Spleen (tissue), 11 donors: ENCODE results near the gene LRRC8E. TPM values are rescaled to one million over a fixed set of nuclear protein-coding genes. Genes with fewer than 3 reads are reported as not detected.

ENCODE experiments used
- DNase-seq: peaks from one replicate; pipeline ENCODE4 v3.0.0-alpha.2; 2020
- H3K27ac ChIP-seq, 8 donors: fragments of 200-600 bp; sonication (generic) in 7 of 8; 1 replicate in 4 of 8; 2 replicates in 4 of 8; pipeline versions ENCODE4 v1.5.0 to v1.8.0; 2016 to 2021; ENCODE audit warnings: inconsistent platforms in 4 of 8, mild to moderate bottlenecking in 4 of 8, moderate library complexity in 1 of 8
- H3K27me3 ChIP-seq, 7 donors: fragments of 200-600 bp; sonication (generic) in 6 of 7; replicated peaks in 1 of 7; 1 replicate in 4 of 7; 2 replicates in 3 of 7; pipeline versions ENCODE4 v1.5.0 to v1.8.0; 2016 to 2021; ENCODE audit warnings: inconsistent platforms in 3 of 7, mild to moderate bottlenecking in 1 of 7
- H3K36me3 ChIP-seq, 6 donors: fragments of 200-600 bp; sonication (generic) in 5 of 6; 1 replicate in 4 of 6; 2 replicates in 2 of 6; pipeline versions ENCODE4 v1.5.0 to v1.8.0; 2016 to 2021; ENCODE audit warnings: inconsistent platforms in 2 of 6
- H3K4me1 ChIP-seq, 6 donors: fragments of 200-600 bp; sonication (generic) in 5 of 6; 1 replicate in 3 of 6; 2 replicates in 3 of 6; pipeline versions ENCODE4 v1.5.0 to v1.8.0; 2016 to 2021; ENCODE audit warnings: inconsistent platforms in 3 of 6
- H3K4me3 ChIP-seq, 8 donors: fragments of 200-600 bp; sonication (generic) in 7 of 8; 1 replicate in 4 of 8; 2 replicates in 4 of 8; pipeline versions ENCODE4 v1.5.0 to v1.8.0; 2016 to 2021; ENCODE audit warnings: inconsistent platforms in 4 of 8, mild to moderate bottlenecking in 4 of 8, moderate library complexity in 2 of 8
- H3K9me3 ChIP-seq, 8 donors: fragments of 200-600 bp; sonication (generic) in 7 of 8; 1 replicate in 4 of 8; 2 replicates in 4 of 8; pipeline versions ENCODE4 v1.5.0 to v1.8.0; 2016 to 2021; ENCODE audit warnings: inconsistent platforms in 4 of 8
- POLR2A ChIP-seq, 3 donors: fragments of 450-650 bp; IDR thresholded peaks; one replicate each; pipeline ENCODE4 v1.5.1; 2017; ENCODE audit warnings: antibody characterized with exemption in 3 of 3, mild to moderate bottlenecking in 1 of 3
- POLR2AphosphoS5 ChIP-seq, 3 donors: sonication (generic); formaldehyde crosslinking; IDR thresholded peaks; one replicate each; pipeline ENCODE4 v1.5.1; 2017; ENCODE audit warnings: antibody characterized with exemption in 3 of 3
- WGBS, 5 donors: extraction: QIAGEN DNeasy Blood & Tissue Kit in 3 of 5; methylation state at CpG; one replicate each; pipeline versions ENCODE4 v1.1.5 to v1.1.7; 2013 to 2018; 5-methylcytosine and 5-hydroxymethylcytosine counted together
- intact Hi-C: fragments of 100-400 bp; cut with DNase I; formaldehyde crosslinking; loops from one replicate; pipeline ENCODE4 v1.15.0; 2023; ENCODE audit warnings: low total_unique reads
- polyA plus RNA-seq, 3 donors: library from polyadenylated mRNA; stranded (reverse); fragments of 200-250 nt; gene quantifications; one replicate each; pipeline ENCODE4 v1.2.1, GENCODE V29; 2013
- total RNA-seq, 7 donors: library from RNA; depleted of rRNA in 3 of 7; stranded (reverse); fragments of >200 nt in 3 of 7; fragmentation: NEBNext Ultra II Directional in 4 of 7; extraction: Animal tissue kit (Norgen Biotek cat#: 25700) in 4 of 7; gene quantifications; one replicate each; pipeline versions ENCODE4 v1.1.0 to v1.2.1, GENCODE V29; 2016 to 2021
- TF ChIP-seq, protein P1 (sequence below), 11 experiments: fragments of 200-600 bp in 7 of 11; fragments of 450-650 bp in 4 of 11; sonication (generic) in 4 of 11; IDR thresholded peaks in 8 of 11; conservative IDR thresholded peaks in 3 of 11; 1 replicate in 7 of 11; 2 replicates in 4 of 11; pipeline versions ENCODE4 v1.4.0 to v1.8.0; 2016 to 2021; ENCODE audit warnings: antibody characterized with exemption in 11 of 11, inconsistent platforms in 4 of 11, mild to moderate bottlenecking in 1 of 11
- donor health status: healthy with polysubstance abuse.
- donor health status: DM: no; HTN: no; CAD: no; lungs with moderate emphysema.
- donor health status: DM: no; HTN: no; CAD: no.
- donor health status: Bipolar disorder and iron deficiency.
- donor health status: healthy.
- donor health status: DM: no; HTN: no; CAD: no.
- donor health status: DM: yes; HTN: yes; CAD: no.

LRRC8E gene
- total and polyA plus RNA-seq, 10 donors, result 0.08 to 0.37 TPM; not detected in 8

DNA sequence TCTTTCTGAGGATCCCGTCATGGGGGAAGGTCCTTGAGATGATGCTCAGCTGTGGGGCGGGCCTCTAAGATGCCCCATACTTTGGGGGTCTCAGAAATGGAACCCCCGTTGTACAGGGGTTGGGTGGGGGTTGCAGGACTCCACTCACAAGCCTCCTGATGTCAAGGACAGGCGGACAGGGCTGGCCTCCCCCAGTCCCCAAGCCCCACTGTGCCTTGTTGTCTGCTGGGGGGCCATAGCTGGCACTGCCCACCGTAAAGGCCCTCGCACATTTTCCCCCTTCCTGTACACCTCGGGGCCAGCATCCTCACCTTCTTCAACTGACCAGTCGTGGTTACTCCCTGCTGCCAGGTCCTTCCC, 34.5 kb downstream of the LRRC8E start:
- intact Hi-C loops, result no loop called here
- no peak for DNase-seq
- peak overlapping the region in 2 of 8 donors; percentile 96 for H3K27ac ChIP-seq
- H3K27me3 ChIP-seq, result peaks cover 0 to 36% (median 17%) of the 10 kb centered on the region in 7 donors
- no peaks in the 10 kb centered on the region for H3K9me3 ChIP-seq
- H3K4me1 ChIP-seq, result peaks cover 29 to 90% (median 66%) of the 10 kb centered on the region in 6 donors
- WGBS, 5 donors, result 84 to 94% (median 88%) methylated on average over 8 of the region's 8 CpGs
- no peak overlapping the region for H3K4me3 ChIP-seq
- TF ChIP-seq POLR2AphosphoS5 (IDR thresholded peaks at IDR 0.05) (no peak), POLR2A (IDR thresholded peaks at IDR 0.05) (no peak)
- TF ChIP-seq, protein P1, sequence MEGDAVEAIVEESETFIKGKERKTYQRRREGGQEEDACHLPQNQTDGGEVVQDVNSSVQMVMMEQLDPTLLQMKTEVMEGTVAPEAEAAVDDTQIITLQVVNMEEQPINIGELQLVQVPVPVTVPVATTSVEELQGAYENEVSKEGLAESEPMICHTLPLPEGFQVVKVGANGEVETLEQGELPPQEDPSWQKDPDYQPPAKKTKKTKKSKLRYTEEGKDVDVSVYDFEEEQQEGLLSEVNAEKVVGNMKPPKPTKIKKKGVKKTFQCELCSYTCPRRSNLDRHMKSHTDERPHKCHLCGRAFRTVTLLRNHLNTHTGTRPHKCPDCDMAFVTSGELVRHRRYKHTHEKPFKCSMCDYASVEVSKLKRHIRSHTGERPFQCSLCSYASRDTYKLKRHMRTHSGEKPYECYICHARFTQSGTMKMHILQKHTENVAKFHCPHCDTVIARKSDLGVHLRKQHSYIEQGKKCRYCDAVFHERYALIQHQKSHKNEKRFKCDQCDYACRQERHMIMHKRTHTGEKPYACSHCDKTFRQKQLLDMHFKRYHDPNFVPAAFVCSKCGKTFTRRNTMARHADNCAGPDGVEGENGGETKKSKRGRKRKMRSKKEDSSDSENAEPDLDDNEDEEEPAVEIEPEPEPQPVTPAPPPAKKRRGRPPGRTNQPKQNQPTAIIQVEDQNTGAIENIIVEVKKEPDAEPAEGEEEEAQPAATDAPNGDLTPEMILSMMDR (IDR thresholded peaks at IDR 0.05 in 8 of 11, conservative IDR thresholded peaks at IDR 0.05 in 3 of 11), result no peak
- peaks cover 3 to 25% (median 11%) of the 10 kb centered on the region in 6 donors for H3K36me3 ChIP-seq

DNA sequence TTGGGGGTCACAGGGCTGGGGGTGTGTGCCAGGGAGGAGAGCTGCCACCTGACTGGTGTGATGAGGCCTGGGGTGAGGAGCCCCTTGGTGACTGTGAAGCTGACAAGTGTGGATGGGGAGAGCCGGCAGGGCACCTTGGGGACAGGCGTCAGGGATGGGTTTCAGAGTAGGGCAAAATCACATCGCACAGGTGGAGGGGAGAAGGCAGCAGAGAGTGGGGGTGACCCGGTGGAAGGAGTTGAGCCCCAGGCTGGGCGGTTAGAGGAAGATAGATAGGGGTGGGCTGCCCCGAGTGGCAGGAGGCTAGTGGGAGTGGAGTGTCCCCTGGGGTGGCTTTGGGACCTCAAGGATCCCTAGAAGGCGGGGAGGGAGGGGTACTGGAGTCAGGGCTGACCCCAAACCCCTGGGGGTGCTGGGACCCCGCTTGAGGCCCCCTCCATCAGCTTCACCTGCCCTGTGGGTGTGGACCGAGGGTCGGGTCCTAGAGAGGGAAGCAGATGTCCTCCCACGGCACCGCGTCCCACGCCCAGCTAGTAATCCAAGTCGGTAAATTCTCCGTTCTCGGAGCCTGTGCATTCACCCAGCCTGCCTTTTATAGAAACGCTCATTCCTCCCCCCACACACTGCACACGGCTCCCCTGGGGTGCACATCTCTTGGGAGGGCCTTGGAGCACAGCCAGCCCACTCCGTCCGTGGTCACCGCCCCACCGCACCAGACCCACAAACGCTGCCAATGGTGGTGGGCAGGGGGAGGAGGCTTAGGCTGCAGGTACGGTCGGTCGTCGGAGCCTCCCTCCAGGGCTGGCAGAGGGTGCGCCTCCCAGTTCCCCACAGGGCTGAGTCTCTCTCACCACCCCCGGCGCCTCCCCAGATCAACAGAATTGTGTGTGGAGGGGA, 35.2 kb downstream of the LRRC8E start:
- peaks cover 3 to 25% (median 11%) of the 10 kb centered on the region in 6 donors for H3K36me3 ChIP-seq
- H3K9me3 ChIP-seq, result no peaks in the 10 kb centered on the region
- TF ChIP-seq POLR2A (IDR thresholded peaks at IDR 0.05) (no peak), POLR2AphosphoS5 (IDR thresholded peaks at IDR 0.05) (no peak)
- TF ChIP-seq, protein P1 (IDR thresholded peaks at IDR 0.05 in 8 of 11, conservative IDR thresholded peaks at IDR 0.05 in 3 of 11), result no peak
- 81 to 87% (median 86%) methylated on average over 21 to 31 of the region's 31 CpGs for WGBS, 5 donors
- intact Hi-C loops, result no loop called here
- peaks cover 27 to 89% (median 62%) of the 10 kb centered on the region in 6 donors for H3K4me1 ChIP-seq
- no peak overlapping the region for H3K4me3 ChIP-seq
- H3K27me3 ChIP-seq, result peaks cover 0 to 29% (median 10%) of the 10 kb centered on the region in 7 donors
- H3K27ac ChIP-seq, result peak overlapping the region in 1 of 8 donors; percentile 11
- peak; percentile 80 for DNase-seq

DNA sequence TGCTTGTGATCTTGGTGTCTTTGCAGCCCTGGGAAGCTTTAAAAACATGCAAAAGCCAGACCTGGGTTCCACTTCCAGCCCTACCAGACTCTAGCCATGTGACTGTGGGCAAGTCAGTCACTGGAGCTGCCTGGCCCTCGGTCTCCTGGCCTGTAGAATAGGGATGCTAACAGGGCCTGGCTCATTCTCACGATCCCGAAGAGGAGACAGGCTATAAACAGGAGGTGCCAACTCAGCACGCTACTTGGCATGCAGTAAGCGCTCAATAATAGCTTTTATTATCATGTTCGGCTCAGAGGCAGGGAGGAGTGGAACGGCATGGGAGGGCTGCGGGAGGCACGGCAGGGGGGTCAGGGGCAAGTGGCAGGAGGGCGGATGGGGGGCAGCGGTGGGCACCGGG, 35.9 kb downstream of the LRRC8E start:
- Histone ChIP-seq H3K27ac (no peak overlapping the region), H3K4me1 (peaks cover 27 to 87% (median 61%) of the 10 kb centered on the region in 6 donors), H3K9me3 (no peaks in the 10 kb centered on the region), H3K27me3 (peaks cover 0 to 22% (median 3%) of the 10 kb centered on the region in 7 donors), H3K36me3 (peaks cover 3 to 29% (median 11%) of the 10 kb centered on the region in 6 donors), H3K4me3 (no peak overlapping the region)
- 74 to 91% (median 86%) methylated on average over 12 of the region's 12 CpGs for WGBS, 5 donors
- no peak for DNase-seq
- intact Hi-C loops, result no loop called here
- TF ChIP-seq, protein P1 (IDR thresholded peaks at IDR 0.05 in 8 of 11, conservative IDR thresholded peaks at IDR 0.05 in 3 of 11), result no peak
- TF ChIP-seq POLR2AphosphoS5 (IDR thresholded peaks at IDR 0.05) (no peak), POLR2A (IDR thresholded peaks at IDR 0.05) (no peak)

DNA sequence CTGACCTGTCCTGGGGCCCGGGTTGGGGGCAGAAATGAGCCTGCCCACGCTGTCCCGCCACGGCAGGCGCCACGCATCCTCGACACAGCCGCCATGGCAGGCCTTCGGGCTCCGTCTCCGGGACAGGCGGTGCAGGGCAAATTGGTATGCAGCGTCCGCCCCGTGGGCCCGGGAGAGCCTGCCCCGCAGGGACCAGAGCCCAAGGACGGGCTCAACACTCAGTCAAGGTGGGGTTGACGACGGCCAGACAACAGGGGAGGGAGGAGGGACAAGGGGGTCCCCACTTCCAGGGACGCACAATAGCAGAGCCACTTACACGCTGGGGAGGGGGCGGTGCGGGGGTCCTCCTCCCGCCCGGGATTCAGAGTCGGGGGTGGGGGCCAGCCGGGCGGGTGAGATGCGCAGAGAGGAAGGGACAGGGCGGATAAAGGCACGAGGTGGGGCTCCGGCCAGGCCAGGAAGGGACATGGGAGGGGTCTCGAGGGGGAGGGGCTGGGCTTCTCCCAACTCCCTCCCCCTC, 36.4 kb downstream of the LRRC8E start:
- H3K4me3 ChIP-seq, result peak overlapping the region in 6 of 8 donors; percentile 37 to 75 (median 50)
- H3K27ac ChIP-seq, result peak overlapping the region in 1 of 8 donors; percentile 8
- no peak for TF ChIP-seq POLR2A (IDR thresholded peaks at IDR 0.05)
- TF ChIP-seq, protein P1 (IDR thresholded peaks at IDR 0.05 in 8 of 11, conservative IDR thresholded peaks at IDR 0.05 in 3 of 11), result no peak
- no peak for TF ChIP-seq POLR2AphosphoS5 (IDR thresholded peaks at IDR 0.05)
- intact Hi-C loops, result no loop called here
- 33 to 56% (median 44%) methylated on average over 23 to 34 of the region's 34 CpGs for WGBS, 5 donors
- peaks cover 25 to 87% (median 61%) of the 10 kb centered on the region in 6 donors for H3K4me1 ChIP-seq
- peaks cover 0 to 17% (median 0%) of the 10 kb centered on the region in 7 donors for H3K27me3 ChIP-seq
- DNase-seq, result peak; percentile 84
- H3K9me3 ChIP-seq, result no peaks in the 10 kb centered on the region
- peaks cover 3 to 34% (median 11%) of the 10 kb centered on the region in 6 donors for H3K36me3 ChIP-seq
